ENCODE results near the gene KIFAP3. TPM values are rescaled to one million over a fixed set of nuclear protein-coding genes. Genes with fewer than 3 reads are reported as not detected.
A peak's percentile ranks its signal among the peaks of the same experiment; 100 is the strongest.

The KIFAP3 gene
- polyA plus RNA-seq, 1 donor, result 39.9 TPM

GRCh38 chr1:169985757-169986156, 88.7 kb downstream of the KIFAP3 start:
- no peak for DNase-seq

- DNase-seq, result no peak
These were observed 100.4 kb downstream of the KIFAP3 start for GRCh38 chr1:169974067-169974466.

DNA sequence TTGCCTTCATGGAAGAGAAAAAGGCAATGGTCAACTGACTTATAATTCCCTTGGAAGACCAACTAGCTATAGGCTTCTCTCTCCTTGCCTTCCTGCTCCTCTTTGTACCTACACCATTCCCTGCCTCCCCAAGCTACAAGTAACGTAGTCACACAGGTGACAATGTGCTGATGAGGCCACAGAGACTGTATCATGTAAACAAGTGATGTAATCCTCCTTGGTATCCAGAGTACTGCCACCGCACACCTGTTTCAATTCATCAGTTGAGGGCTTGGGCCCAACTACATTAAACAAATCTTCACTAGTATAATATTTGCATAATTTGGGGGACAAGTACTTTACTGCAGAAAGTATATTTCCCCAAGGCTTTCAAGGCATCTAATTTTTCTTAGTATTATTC, 104.4 kb downstream of the KIFAP3 start:
- DNase-seq, result no peak

DNA sequence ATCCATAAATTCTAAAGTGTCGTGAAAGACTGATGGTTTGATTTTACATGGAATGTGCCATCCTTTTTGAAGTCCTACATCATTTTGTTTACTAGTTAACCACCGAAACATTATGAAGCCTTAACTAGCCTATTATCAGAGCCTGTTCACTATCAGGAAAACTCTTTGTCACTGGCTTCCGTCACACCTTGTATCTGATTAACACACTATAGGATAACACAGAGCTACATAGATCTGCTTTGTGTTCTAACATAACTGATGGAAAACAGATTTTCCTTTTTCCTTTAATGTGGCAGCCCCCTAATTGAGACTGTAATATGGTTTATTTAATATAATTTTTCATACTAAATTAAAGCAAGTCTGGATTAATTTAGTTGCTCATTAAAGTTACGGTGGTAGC, 106.3 kb downstream of the KIFAP3 start:
- no peak for DNase-seq

- no peak for DNase-seq
These were observed 110.3 kb downstream of the KIFAP3 start for GRCh38 chr1:169964206-169964605.

GRCh38 chr1:169959686-169960085, 114.8 kb downstream of the KIFAP3 start:
- DNase-seq, result no peak

DNA sequence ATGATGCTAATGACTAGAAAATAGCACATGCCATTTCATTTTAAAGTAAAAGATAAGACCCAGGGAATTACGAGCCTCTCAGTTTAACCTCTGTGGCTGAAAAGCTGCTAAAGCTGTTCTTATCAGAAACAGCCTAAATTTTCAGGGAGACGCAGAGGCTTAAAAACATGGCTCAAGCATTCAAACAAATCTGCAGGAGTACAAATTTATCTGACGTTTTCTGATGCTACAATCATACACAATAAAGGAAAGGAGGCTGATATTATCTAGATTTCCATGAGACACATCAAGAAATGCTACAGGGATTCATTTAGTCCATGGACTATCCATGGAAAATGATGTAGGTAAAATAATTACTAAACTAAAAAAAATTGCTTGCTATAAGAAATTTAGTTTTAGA, 115.5 kb downstream of the KIFAP3 start:
- DNase-seq, result no peak

DNA sequence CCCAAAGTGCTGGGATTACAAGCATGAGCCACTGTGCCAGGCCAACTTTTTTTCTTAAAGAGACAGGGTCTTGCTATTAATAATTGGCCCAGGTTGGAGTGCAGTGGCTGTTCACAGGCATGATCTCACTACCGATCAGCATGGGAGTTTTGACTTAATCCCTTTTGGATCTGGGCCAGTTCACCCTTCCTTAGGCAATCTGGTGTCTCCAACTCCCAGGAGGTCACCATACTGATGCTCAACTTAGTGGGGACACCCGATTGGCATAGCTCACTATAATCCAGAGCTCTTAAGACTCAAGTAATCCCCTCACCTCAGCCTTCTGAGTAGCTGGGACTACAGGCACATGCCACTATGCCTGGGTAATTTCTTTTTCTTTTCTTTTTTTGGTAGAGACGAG, 116.6 kb downstream of the KIFAP3 start:
- no peak for DNase-seq

GRCh38 chr1:169951108-169951507, 123.4 kb downstream of the KIFAP3 start:
- DNase-seq, result no peak

DNA sequence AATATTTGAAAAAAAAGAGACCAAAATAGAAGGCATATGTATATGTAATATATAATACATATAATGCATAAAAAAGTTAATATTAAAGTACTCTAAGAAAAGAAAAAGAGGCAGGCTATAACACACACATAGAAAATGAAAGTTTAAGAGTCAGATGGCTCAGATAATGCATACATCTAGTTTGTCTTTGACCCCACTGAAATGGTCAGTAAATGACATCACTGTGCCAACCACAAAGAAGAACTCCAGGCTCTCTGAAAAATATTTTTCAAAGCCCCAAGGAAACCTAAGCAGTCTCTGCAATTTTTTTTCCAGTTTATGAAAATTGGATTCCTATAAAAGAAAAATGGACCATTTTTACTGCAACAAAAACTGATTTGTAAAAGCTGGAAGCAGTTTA, 125.4 kb downstream of the KIFAP3 start:
- DNase-seq, result no peak

GRCh38 chr1:169946206-169946605, 128.3 kb downstream of the KIFAP3 start:
- no peak for DNase-seq

DNA sequence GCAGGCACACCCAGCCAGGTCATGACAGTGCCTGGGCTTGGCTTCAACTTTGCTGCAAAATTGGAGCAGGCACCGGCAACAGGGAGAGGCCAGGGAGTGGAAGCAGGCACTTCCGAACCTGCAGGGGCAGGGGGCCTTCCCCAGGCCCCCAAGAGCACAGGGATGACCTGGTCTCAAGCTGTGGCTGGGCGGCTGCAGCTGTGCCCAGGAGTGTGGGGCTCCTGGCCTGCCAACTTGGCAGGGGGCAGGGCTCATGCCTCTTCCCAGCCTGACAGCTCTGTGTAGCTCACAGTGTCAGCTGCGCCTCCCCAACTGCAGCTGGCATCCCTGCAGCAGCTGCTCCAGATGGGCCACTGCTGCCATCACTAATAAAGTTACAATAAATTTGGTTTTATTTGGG, 129.3 kb downstream of the KIFAP3 start:
- DNase-seq, result no peak

DNA sequence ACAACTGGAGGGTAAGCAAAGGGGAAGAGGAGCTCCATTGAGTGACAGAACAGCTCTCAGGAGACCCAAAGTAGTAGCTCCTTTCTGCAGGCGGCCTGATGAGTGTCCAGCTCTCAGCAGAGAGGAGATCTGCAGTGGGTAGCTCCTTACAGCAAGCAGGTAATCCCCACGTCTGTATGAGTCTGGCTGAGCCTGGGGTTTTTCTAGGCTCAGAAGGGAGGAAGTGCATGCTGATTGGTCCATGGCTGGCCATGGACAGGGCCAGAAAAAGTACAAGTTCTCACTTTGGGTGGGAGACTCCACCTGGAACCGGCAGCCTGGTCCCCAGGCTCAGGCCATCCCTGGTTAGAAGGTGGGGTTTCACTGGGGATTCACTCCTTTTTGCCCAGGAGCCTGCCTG, 129.9 kb downstream of the KIFAP3 start:
- DNase-seq, result no peak

DNA sequence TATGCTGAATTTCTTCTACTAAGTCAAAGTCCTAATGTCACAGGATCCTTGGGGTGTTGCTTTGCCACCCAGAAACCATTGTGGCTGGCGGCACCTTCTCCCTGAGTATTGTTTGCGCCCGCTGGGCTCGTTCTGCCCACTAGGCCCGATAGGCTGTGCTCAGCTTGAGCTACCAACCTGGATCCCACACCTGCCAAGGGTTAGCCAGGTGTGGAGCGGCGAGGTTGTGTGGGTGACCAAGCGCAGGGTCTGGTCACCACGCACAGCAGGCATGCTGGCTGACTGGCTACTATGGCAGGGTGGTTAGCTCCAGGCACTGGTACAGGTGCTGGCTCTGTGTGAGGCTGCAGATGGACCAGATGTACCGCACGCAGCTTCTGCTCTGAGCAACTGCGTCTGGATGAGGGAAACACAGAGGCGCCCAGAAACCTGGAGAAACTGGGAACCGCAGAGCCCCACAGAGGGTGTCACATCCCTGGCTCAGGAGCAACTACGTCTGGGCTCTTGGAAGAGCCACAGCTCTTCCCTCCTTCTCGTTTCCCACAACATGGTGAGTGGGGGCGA, 130.4 kb downstream of the KIFAP3 start:
- no peak for DNase-seq

GRCh38 chr1:169941982-169942830, 132.3 kb downstream of the KIFAP3 start:
- peak; percentile 63 for DNase-seq

DNA sequence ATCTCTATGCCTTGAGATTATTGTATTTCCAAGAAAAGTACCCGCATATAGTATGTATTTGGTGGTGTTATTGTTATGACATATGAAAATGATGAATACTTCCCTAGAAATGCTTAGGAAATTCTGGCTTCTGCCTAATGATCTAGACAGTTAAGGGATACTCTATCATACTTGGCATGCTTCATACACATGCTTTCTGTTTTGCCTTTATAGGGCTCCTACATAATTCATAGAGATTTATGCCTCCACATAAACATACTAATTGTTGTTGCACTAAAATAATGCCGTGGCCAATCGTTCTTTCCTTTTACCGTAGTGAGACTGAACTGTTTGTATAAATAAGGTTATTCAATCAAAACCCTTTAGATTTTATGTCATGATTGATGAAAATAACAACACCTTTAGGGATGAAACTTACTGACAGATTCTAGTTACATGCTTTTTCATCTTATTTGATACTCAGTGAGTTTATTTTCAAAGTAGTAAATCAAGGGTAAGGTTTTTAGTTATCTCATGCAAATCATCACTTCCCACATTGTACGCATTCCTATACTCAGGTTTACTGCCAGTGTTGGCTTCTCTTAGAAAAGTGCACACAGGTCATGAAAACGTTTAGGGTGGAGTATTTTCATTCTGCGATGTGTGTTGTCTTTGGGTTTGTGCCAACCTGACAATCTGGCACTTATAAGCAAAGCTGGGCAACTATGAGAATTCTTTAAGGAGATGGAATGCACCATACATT, 140.3 kb downstream of the KIFAP3 start:
- no peak for DNase-seq

- peak; percentile 83 for DNase-seq
These were observed 142.7 kb downstream of the KIFAP3 start for GRCh38 chr1:169931795-169932231.

DNA sequence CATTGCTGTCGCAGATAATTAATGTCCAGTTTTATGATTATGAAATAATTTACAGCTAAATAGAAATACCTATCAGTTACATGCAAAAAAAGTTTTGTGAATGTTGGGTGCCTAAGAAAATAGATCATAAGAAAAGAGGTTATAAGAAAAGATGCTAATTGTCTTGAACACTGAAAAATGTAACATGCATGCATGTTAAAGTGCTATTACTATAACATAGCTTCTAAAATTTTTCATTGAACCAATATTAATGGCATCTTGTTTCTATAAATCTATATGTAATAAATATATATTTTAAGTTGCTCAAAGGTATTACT, 145.3 kb downstream of the KIFAP3 start:
- no peak for DNase-seq

- DNase-seq, result peak; percentile 44
These were observed 145.9 kb downstream of the KIFAP3 start for GRCh38 chr1:169928438-169929209.

GRCh38 chr1:169925505-169926482, 148.7 kb downstream of the KIFAP3 start:
- no peak for DNase-seq

- no peak for DNase-seq
These were observed 149.7 kb downstream of the KIFAP3 start for GRCh38 chr1:169924829-169925228.

- no peak for DNase-seq
These were observed 150.4 kb downstream of the KIFAP3 start for GRCh38 chr1:169924063-169924462.
